Lung (tissue), 12 donors: Measurements from ENCODE around the gene SPRYD3. TPM values are rescaled to one million over a fixed set of nuclear protein-coding genes. Genes with fewer than 3 reads are reported as not detected.

ENCODE experiments used
- ATAC-seq: fragments of 200-7000 bp; cut with Tn5 transposase; one replicate; pipeline ENCODE4 v1.9.1; 2020; ENCODE audit warnings: moderate number of reproducible peaks; ENCODE audit not compliant: insufficient read depth, low FRiP score
- DNase-seq, 3 donors: peaks; one replicate each; pipeline ENCODE4 v3.0.0-alpha.2; 2013 to 2017
- H3K27ac ChIP-seq, 2 donors: one replicate each; pipeline ENCODE4 v1.5.1; 2013; ENCODE audit warnings: mild to moderate bottlenecking in 2 of 2, moderate library complexity in 2 of 2, control low read depth in 1 of 2, inconsistent platforms in 1 of 2, low read depth in 1 of 2, low read length in 1 of 2
- H3K27me3 ChIP-seq, 3 donors: one replicate each; pipeline ENCODE4 v1.5.1; 2013; ENCODE audit warnings: low read length in 2 of 3; ENCODE audit not compliant: control insufficient read depth in 3 of 3, insufficient read depth in 3 of 3
- H3K36me3 ChIP-seq, 4 donors: one replicate each; pipeline ENCODE4 v1.5.1; 2013; ENCODE audit warnings: low read length in 4 of 4, mild to moderate bottlenecking in 1 of 4, moderate library complexity in 1 of 4; ENCODE audit not compliant: control insufficient read depth in 4 of 4, insufficient read depth in 4 of 4
- H3K4me1 ChIP-seq, 5 donors: one replicate each; pipeline ENCODE4 v1.5.1; 2013; ENCODE audit warnings: low read length in 5 of 5, mild to moderate bottlenecking in 2 of 5, moderate library complexity in 1 of 5; ENCODE audit not compliant: control insufficient read depth in 5 of 5, insufficient read depth in 5 of 5
- H3K4me3 ChIP-seq: one replicate; pipeline ENCODE4 v1.5.1; 2013; ENCODE audit warnings: mild to moderate bottlenecking, control low read depth, moderate library complexity
- H3K9ac ChIP-seq, 2 donors: one replicate each; pipeline ENCODE4 v1.5.1; 2013; ENCODE audit warnings: low read length in 2 of 2, control low read depth in 1 of 2; ENCODE audit not compliant: insufficient read depth in 1 of 2
- H3K9me3 ChIP-seq, 4 donors: one replicate each; pipeline ENCODE4 v1.5.1; 2013; ENCODE audit warnings: low read length in 3 of 4, mild to moderate bottlenecking in 1 of 4, moderate library complexity in 1 of 4; ENCODE audit not compliant: control insufficient read depth in 4 of 4, insufficient read depth in 3 of 4
- WGBS, 2 donors: extraction: QIAGEN DNeasy Blood & Tissue Kit; methylation state at CpG; one replicate each; pipeline ENCODE4 v1.1.7; 2013; 5-methylcytosine and 5-hydroxymethylcytosine counted together
- polyA plus RNA-seq, 2 donors: library from polyadenylated mRNA; stranded (reverse); fragments of 200-250 nt; gene quantifications; one replicate each; pipeline ENCODE4 v1.2.1, GENCODE V29; 2013
- total RNA-seq, 2 donors: library from RNA; depleted of rRNA in 1 of 2; stranded (reverse); fragments of >200 nt in 1 of 2; gene quantifications; one replicate each; pipeline ENCODE4 v1.2.1, GENCODE V29; 2014 to 2021
- TF ChIP-seq, protein P1 (sequence below): IDR thresholded peaks from 2 replicates; pipeline ENCODE4 v1.5.1; 2012; ENCODE audit warnings: mild to moderate bottlenecking; ENCODE audit errors: control extremely low read depth, extremely low read depth
- donor health status: control.
- donor health status: control.
- donor health status: Bipolar disorder and iron deficiency.
- donor health status: healthy.
- donor health status: DM: yes; HTN: yes; CAD: no.

Gene SPRYD3
- total and polyA plus RNA-seq, 4 donors: 17.1 to 60.2 (median 34.9) TPM

DNA sequence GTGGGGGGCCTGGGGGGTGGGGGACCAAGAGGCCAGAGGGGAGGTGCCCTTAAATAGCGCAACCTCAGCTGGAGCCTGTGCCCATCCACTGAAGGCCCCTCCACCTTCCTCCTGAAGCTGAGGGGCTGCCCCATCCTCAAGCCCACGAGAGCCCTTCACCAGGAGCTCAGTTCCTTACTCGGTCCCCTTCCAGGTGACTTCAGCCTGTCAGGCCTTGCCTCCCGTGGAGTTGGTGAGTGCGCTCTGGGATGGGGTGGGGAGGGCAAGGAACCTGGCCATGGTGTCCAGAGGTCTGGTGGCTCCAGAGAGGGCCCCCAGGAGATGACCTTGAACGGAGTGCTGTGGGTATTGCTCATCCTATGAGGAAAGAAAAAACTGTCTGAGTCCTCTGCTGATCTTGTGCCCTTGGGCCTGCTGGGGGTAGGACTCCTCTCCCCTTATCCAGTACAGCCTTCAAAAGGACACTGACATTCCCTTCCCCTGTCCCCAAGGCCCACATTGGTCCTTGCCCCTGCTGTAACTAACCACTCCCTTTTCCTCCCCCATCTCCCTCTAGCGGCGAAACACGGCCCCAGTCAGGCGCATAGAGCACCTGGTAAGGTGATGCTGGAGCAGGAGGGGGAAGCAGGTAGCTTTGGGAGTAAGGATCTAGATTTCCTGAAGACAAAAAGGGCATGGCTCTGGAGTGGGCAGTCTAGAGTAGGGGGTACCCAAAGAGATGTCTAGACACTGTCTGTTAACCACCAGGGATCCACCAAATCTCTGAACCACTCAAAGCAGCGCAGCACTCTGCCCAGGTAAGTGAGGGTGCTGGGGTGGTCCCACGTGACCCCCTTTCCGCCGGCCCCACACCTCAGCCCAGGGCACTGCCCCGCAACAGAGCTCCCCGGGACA, 25.7 kb downstream of the SPRYD3 start:
- H3K9me3 ChIP-seq: no peaks in the 10 kb centered on the region
- H3K9ac ChIP-seq: peak overlapping the region in 1 of 2 donors; percentile 11
- H3K27me3 ChIP-seq: no peaks in the 10 kb centered on the region
- H3K4me1 ChIP-seq: peaks cover 8 to 60% (median 26%) of the 10 kb centered on the region in 5 donors
- DNase-seq (peak; percentile 59 to 73 (median 66)), ATAC-seq (no peak)
- TF ChIP-seq, protein P1, sequence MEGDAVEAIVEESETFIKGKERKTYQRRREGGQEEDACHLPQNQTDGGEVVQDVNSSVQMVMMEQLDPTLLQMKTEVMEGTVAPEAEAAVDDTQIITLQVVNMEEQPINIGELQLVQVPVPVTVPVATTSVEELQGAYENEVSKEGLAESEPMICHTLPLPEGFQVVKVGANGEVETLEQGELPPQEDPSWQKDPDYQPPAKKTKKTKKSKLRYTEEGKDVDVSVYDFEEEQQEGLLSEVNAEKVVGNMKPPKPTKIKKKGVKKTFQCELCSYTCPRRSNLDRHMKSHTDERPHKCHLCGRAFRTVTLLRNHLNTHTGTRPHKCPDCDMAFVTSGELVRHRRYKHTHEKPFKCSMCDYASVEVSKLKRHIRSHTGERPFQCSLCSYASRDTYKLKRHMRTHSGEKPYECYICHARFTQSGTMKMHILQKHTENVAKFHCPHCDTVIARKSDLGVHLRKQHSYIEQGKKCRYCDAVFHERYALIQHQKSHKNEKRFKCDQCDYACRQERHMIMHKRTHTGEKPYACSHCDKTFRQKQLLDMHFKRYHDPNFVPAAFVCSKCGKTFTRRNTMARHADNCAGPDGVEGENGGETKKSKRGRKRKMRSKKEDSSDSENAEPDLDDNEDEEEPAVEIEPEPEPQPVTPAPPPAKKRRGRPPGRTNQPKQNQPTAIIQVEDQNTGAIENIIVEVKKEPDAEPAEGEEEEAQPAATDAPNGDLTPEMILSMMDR: peak; percentile 22
- 42 to 46% methylated on average over 12 to 16 of the region's 16 CpGs for WGBS, 2 donors
- peak overlapping the region; percentile 79 for H3K27ac ChIP-seq
- peaks cover 0 to 36% (median 26%) of the 10 kb centered on the region in 4 donors for H3K36me3 ChIP-seq
- no peak overlapping the region for H3K4me3 ChIP-seq

DNA sequence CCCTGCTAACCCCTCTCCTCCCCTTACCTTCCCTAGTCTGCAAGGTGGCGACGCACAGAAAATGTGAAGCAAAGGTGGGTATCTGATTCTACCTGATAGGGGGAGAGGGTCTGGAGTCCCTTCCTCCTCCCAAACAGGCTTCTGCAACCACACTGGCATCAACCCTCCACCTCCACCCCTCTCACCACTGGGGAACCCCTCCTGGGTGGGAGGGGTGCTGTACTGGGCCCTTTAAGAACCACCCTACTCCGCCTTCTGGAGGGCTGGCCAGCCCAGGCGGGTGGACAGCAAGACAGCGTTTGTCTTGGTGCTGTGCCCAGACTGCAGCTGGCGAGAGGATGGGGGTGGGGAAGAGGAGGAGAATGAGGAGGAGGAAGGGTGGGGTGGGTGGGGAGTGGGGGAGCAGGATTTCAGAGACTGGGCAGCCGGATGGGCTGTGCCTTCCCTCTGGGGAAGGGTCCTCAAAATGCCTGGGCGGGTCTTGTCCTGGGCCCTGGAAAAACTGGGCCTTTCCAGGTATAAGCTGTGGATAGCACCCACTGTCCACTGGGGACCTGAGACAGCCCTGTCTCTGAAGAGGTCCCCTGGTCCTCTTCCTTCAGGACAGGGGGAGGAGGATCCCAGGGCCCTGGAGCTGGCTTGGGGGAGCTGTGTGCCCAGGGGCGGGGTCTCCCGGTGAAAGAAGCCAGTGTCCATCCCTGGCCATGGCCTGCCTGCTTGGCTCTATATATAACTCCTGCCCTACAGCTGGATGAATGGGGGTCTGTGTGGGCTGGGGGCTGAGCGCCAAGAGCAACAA, 26.6 kb downstream of the SPRYD3 start:
- no peak overlapping the region for H3K9ac ChIP-seq
- WGBS, 2 donors: 43 to 59% methylated on average over 11 of the region's 11 CpGs

DNA sequence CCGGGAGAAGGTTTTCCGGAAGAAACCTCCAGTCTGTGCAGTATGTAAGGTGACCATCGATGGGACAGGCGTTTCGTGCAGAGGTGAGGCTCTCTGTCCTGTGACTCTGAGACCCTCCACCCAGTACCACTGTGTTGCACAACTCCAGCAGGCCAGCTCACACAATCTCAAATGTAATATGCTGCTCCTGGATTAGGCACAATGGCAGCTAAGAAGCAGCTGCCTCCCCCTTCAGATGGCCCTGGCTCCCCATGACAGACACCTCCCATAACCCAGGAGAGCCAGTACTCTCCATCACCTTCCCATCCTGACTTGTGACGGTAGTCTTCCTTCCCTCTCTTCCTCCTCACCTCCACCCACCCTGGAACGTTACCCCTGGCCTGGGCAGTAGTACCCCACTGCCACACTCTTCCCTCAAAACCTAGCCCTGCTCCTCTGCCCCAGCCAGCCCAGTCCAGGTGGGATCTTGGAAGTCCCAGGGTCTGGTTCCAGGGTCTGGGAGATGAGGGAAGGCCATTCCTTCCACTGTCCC, 27.2 kb downstream of the SPRYD3 start:
- H3K4me3 ChIP-seq: peak overlapping the region; percentile 73
- TF ChIP-seq, protein P1: no peak
- peaks cover 9 to 66% (median 26%) of the 10 kb centered on the region in 5 donors for H3K4me1 ChIP-seq
- ATAC-seq (no peak), DNase-seq (peak in 1 of 3 donors; percentile 11)
- peaks cover 0 to 21% (median 15%) of the 10 kb centered on the region in 4 donors for H3K36me3 ChIP-seq
- no peaks in the 10 kb centered on the region for H3K9me3 ChIP-seq
- no peaks in the 10 kb centered on the region for H3K27me3 ChIP-seq
- 40 to 74% methylated on average over 7 of the region's 7 CpGs for WGBS, 2 donors
- peak overlapping the region; percentile 89 to 96 for H3K27ac ChIP-seq
- no peak overlapping the region for H3K9ac ChIP-seq

More for the DNA sequence above, 26.6 kb downstream of the SPRYD3 start:
- TF ChIP-seq, protein P1: no peak
- Histone ChIP-seq H3K27ac (peak overlapping the region; percentile 89 to 96), H3K27me3 (no peaks in the 10 kb centered on the region), H3K4me1 (peaks cover 9 to 66% (median 26%) of the 10 kb centered on the region in 5 donors), H3K36me3 (peaks cover 0 to 28% (median 19%) of the 10 kb centered on the region in 4 donors), H3K4me3 (no peak overlapping the region), H3K9me3 (no peaks in the 10 kb centered on the region)
- DNase-seq (peak; percentile 95 to 98 (median 95)), ATAC-seq (no peak)
